Lower lobe of right lung (tissue), 2 donors: Measurements from ENCODE around the gene FAP. TPM values are rescaled to one million over a fixed set of nuclear protein-coding genes. Genes with fewer than 3 reads are reported as not detected.

Experiments used
- ATAC-seq, 2 donors: fragments of 200-7000 bp; cut with Tn5 transposase; one replicate each; pipeline ENCODE4 v1.9.1; 2020 to 2022; ENCODE audit warnings: mild to moderate bottlenecking in 2 of 2, moderate library complexity in 2 of 2
- DNase-seq: peaks from one replicate; pipeline ENCODE4 v3.0.0-alpha.2; 2020
- H3K27ac ChIP-seq: fragments of 200-600 bp; one replicate; pipeline ENCODE4 v1.8.0; 2022
- H3K27me3 ChIP-seq: fragments of 200-600 bp; one replicate; pipeline ENCODE4 v1.8.0; 2022; ENCODE audit warnings: low read depth
- H3K36me3 ChIP-seq: fragments of 200-600 bp; one replicate; pipeline ENCODE4 v1.8.0; 2022; ENCODE audit warnings: mild to moderate bottlenecking
- H3K4me1 ChIP-seq: fragments of 200-600 bp; one replicate; pipeline ENCODE4 v1.8.0; 2022
- H3K4me3 ChIP-seq: fragments of 200-600 bp; one replicate; pipeline ENCODE4 v1.8.0; 2022; ENCODE audit warnings: mild to moderate bottlenecking
- H3K9me3 ChIP-seq: fragments of 200-600 bp; one replicate; pipeline ENCODE4 v1.8.0; 2022
- CTCF ChIP-seq: fragments of 200-600 bp; IDR thresholded peaks from one replicate; pipeline ENCODE4 v1.8.0; 2022; ENCODE audit warnings: antibody characterized with exemption, mild to moderate bottlenecking
- intact Hi-C: fragments of 100-400 bp; cut with DNase I; formaldehyde crosslinking; loops from one replicate; pipeline ENCODE4 v1.11.0; 2022
- total RNA-seq: library from RNA; stranded (reverse); fragmentation: NEBNext Ultra II Directional; extraction: Animal tissue kit (Norgen Biotek cat#: 25700); gene quantifications from one replicate; pipeline ENCODE4 v1.2.1, GENCODE V29; 2021
- donor health status: DM: no; HTN: yes; CAD: no; lungs with severe emphysema.

Gene FAP
- total RNA-seq, 1 donor from 2014 or later: 3.4 TPM

GRCh38 chr2:162232027-162232426 is 11.2 kb downstream of the FAP start:
- DNase-seq: no peak
- Histone ChIP-seq H3K9me3 (no peaks in the 10 kb centered on the region), H3K4me3 (no peak overlapping the region), H3K4me1 (no peaks in the 10 kb centered on the region), H3K36me3 (no peaks in the 10 kb centered on the region), H3K27ac (no peak overlapping the region), H3K27me3 (no peaks in the 10 kb centered on the region)
- intact Hi-C loops: no loop called here
- TF ChIP-seq CTCF: no peak
- no peak for ATAC-seq

GRCh38 chr2:162230761-162231160 is 12.5 kb downstream of the FAP start:
- intact Hi-C loops: no loop called here
- TF ChIP-seq CTCF: no peak
- DNase-seq (no peak), ATAC-seq (no peak)
- Histone ChIP-seq H3K27ac (no peak overlapping the region), H3K4me3 (no peak overlapping the region), H3K4me1 (no peaks in the 10 kb centered on the region), H3K36me3 (no peaks in the 10 kb centered on the region), H3K9me3 (no peaks in the 10 kb centered on the region), H3K27me3 (no peaks in the 10 kb centered on the region)

GRCh38 chr2:162226836-162227235 is 16.4 kb downstream of the FAP start:
- TF ChIP-seq CTCF: no peak
- Histone ChIP-seq H3K4me3 (no peak overlapping the region), H3K9me3 (no peaks in the 10 kb centered on the region), H3K36me3 (no peaks in the 10 kb centered on the region), H3K27me3 (no peaks in the 10 kb centered on the region), H3K4me1 (no peaks in the 10 kb centered on the region), H3K27ac (no peak overlapping the region)
- ATAC-seq (no peak), DNase-seq (no peak)
- intact Hi-C loops: no loop called here

- peaks cover 6% of the 10 kb centered on the region for H3K4me1 ChIP-seq
- H3K36me3 ChIP-seq: no peaks in the 10 kb centered on the region
- no peaks in the 10 kb centered on the region for H3K9me3 ChIP-seq
- peak; percentile 93 to 95 for ATAC-seq
- DNase-seq: peak; percentile 81
- intact Hi-C loops: loop anchor here (5.0 kb wide), 1 partner anchor 81 kb away; no protein-coding TSS in a partner anchor
- peak; percentile 90 for TF ChIP-seq CTCF
- no peak overlapping the region for H3K4me3 ChIP-seq
- no peaks in the 10 kb centered on the region for H3K27me3 ChIP-seq
- no peak overlapping the region for H3K27ac ChIP-seq
Measured at GRCh38 chr2:162221064-162221463, 22.2 kb downstream of the FAP start.

- DNase-seq: no peak
- Histone ChIP-seq H3K27me3 (no peaks in the 10 kb centered on the region), H3K9me3 (no peaks in the 10 kb centered on the region), H3K27ac (no peak overlapping the region), H3K4me1 (peaks cover 6% of the 10 kb centered on the region), H3K36me3 (no peaks in the 10 kb centered on the region), H3K4me3 (no peak overlapping the region)
- ATAC-seq: no peak
- intact Hi-C loops: loop anchor here (5.0 kb wide), 1 partner anchor 82 kb away; no protein-coding TSS in a partner anchor
- TF ChIP-seq CTCF: no peak
Measured at GRCh38 chr2:162220368-162220767, 22.9 kb downstream of the FAP start.

GRCh38 chr2:162219426-162219825 is 23.8 kb downstream of the FAP start:
- DNase-seq: no peak

More at GRCh38 chr2:162219426-162219825, 23.8 kb downstream of the FAP start:
- ATAC-seq: no peak
- intact Hi-C loops: no loop called here
- TF ChIP-seq CTCF: no peak
- H3K36me3 ChIP-seq: no peaks in the 10 kb centered on the region
- H3K4me1 ChIP-seq: peaks cover 6% of the 10 kb centered on the region
- no peak overlapping the region for H3K27ac ChIP-seq
- H3K4me3 ChIP-seq: no peak overlapping the region
- H3K9me3 ChIP-seq: no peaks in the 10 kb centered on the region
- no peaks in the 10 kb centered on the region for H3K27me3 ChIP-seq
